Neuron (in vitro differentiated cells): Measurements from ENCODE around the gene ROR1.
"Not testable (repeated sequence)": the region's sequence is repeated elsewhere in the genome, so short reads cannot be mapped to it uniquely, and the experiment has no call there.

Experiments
- H2AFZ ChIP-seq: one replicate; pipeline ENCODE4 v1.6.1; 2013; ENCODE audit warnings: low read depth, mild to moderate bottlenecking, inconsistent platforms, low read length, moderate library complexity
- H3K27me3 ChIP-seq: one replicate; pipeline ENCODE4 v1.6.1; 2013; ENCODE audit warnings: low read length; ENCODE audit not compliant: insufficient read depth
- H3K36me3 ChIP-seq: one replicate; pipeline ENCODE4 v1.6.1; 2013; ENCODE audit warnings: low read length; ENCODE audit not compliant: insufficient read depth
- H3K4me1 ChIP-seq: one replicate; pipeline ENCODE4 v1.6.1; 2013; ENCODE audit warnings: low read length; ENCODE audit not compliant: insufficient read depth
- H3K4me3 ChIP-seq: 2 replicates; pipeline ENCODE4 v1.5.1; 2013; ENCODE audit warnings: mild to moderate bottlenecking, low read length, moderate library complexity
- H3K9me3 ChIP-seq: one replicate; pipeline ENCODE4 v1.6.1; 2013; ENCODE audit warnings: low read length

The ROR1 gene

GRCh38 chr1:63804829-63805484 lies 31.1 kb downstream of the ROR1 start:
- Histone ChIP-seq H3K9me3 (no peaks in the 10 kb centered on the region), H2AFZ (no peak overlapping the region), H3K36me3 (no peaks in the 10 kb centered on the region), H3K4me1 (peaks cover 23% of the 10 kb centered on the region), H3K27me3 (no peaks in the 10 kb centered on the region), H3K4me3 (no peak overlapping the region)

- Histone ChIP-seq H3K36me3 (no peaks in the 10 kb centered on the region), H3K27me3 (no peaks in the 10 kb centered on the region), H3K4me3 (no peak overlapping the region), H3K4me1 (peaks cover 23% of the 10 kb centered on the region), H2AFZ (no peak overlapping the region), H3K9me3 (no peaks in the 10 kb centered on the region)
These were observed 33.2 kb downstream of the ROR1 start for GRCh38 chr1:63807046-63807445.

DNA sequence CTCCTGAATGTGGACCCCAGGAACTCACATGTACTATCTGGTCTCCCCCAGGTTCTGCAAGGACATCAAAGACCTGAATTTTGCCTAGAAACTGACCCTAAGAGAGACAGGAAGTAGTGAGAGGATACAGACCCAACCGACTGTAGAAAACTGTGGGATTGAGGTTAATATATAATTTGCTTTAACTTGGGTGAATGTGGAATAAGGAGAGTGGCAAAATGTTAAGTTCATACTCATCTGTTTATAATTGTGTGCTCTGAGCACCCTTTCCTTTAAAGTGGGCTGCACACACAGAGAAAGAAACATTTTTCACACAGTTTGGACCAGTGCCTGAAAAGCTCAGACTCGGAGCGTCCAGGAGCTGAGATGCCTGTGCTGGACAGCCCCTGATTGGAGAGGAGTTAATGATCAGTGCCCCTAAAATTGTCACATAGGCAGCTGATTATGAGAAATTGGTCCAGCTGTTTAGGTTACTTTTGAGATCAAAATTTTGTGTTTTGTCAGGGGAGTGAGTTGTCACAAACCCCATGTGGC lies 37.2 kb downstream of the ROR1 start:
- peaks cover 4% of the 10 kb centered on the region for H3K9me3 ChIP-seq
- no peak overlapping the region for H2AFZ ChIP-seq
- no peaks in the 10 kb centered on the region for H3K27me3 ChIP-seq
- no peaks in the 10 kb centered on the region for H3K36me3 ChIP-seq
- no peak overlapping the region for H3K4me3 ChIP-seq
- H3K4me1 ChIP-seq = peaks cover 11% of the 10 kb centered on the region

GRCh38 chr1:63812071-63812700 lies 38.4 kb downstream of the ROR1 start:
- Histone ChIP-seq H3K27me3 (no peaks in the 10 kb centered on the region), H3K4me3 (no peak overlapping the region), H2AFZ (no peak overlapping the region), H3K4me1 (peaks cover 4% of the 10 kb centered on the region), H3K36me3 (no peaks in the 10 kb centered on the region), H3K9me3 (peaks cover 6% of the 10 kb centered on the region)

DNA sequence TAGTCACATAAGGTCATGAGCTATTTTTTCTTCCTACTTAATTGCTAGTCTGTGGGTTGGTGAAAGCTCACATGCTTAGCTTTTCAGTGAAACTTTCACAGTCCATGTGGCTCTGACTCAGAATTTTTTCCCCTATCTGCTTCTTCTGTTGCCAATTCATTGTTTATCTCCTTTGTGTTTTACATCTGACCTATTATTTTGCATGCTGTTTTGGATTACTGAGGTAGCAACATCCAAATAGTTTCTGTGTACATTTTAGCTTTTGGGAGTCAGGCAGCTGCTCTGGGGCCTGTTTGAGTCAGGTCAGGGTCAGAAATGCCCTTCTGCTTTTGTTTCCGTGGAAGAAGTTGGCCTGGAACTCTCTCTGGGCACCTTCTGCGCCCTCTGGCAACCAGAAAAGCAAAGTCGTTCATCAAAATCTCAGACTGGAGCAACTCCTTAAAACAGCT lies 40.0 kb downstream of the ROR1 start:
- Histone ChIP-seq H3K4me1 (no peaks in the 10 kb centered on the region), H3K9me3 (peaks cover 6% of the 10 kb centered on the region), H3K4me3 (no peak overlapping the region), H3K27me3 (no peaks in the 10 kb centered on the region), H2AFZ (no peak overlapping the region), H3K36me3 (no peaks in the 10 kb centered on the region)

DNA sequence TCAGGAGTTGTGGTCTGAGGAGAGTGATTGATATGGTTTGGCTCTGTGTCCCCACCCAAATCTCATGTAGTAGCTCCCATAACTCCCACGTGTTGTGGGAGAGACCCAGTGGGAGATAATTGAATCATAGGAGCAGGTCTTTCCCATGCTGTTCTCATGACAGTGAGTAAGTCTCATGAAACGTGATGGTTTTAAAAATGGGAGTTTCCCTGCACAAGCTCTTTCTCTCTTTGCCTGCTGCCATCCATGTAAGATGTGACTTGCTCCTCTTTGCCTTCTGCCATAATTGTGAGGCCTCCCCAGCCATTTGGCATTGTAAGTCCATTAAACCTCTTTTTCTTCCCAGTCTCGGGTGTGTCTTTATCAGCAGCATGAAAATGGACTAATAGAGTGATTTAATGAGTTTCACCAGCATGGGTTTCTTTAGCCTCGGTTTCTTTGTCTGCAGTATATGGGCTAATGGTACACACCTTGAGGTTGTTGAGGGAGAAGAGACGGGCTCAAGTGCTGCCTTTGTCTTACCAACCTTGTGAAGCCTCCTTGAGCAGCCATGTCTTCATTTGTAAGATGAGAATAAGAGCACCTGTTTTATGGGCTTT lies 42.5 kb downstream of the ROR1 start:
- H3K36me3 ChIP-seq, H3K4me3 ChIP-seq, H2AFZ ChIP-seq, H3K9me3 ChIP-seq, H3K4me1 ChIP-seq, H3K27me3 ChIP-seq: not testable (repeated sequence)

DNA sequence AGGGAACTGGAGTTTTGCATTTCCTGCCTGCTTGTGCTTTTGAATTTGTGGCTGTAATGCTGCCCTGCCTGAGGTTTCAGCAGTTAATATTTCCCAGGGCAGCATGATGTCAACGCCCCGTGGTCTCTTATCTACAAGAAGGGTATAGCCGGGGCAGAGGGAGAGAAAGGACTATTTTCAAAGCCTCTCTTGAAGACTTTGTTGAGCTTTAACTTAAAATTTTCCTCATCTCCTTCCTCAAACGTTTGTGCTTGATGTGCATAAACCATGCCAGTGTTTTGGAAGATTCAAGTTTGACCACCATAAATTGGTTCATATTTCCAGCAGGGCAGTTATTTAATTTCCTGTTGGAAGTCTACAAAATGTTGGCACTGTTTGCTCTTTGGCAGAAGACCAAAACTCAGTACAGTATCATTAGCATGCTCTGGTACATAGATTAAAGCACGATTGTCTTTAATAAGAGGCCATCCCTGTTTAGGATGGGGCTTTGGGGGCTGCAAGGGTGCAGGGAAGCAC lies 43.4 kb downstream of the ROR1 start:
- H3K9me3 ChIP-seq = peaks cover 6% of the 10 kb centered on the region
- H3K4me1 ChIP-seq = no peaks in the 10 kb centered on the region
- no peaks in the 10 kb centered on the region for H3K27me3 ChIP-seq
- H2AFZ ChIP-seq = no peak overlapping the region
- H3K36me3 ChIP-seq = no peaks in the 10 kb centered on the region
- no peak overlapping the region for H3K4me3 ChIP-seq

DNA sequence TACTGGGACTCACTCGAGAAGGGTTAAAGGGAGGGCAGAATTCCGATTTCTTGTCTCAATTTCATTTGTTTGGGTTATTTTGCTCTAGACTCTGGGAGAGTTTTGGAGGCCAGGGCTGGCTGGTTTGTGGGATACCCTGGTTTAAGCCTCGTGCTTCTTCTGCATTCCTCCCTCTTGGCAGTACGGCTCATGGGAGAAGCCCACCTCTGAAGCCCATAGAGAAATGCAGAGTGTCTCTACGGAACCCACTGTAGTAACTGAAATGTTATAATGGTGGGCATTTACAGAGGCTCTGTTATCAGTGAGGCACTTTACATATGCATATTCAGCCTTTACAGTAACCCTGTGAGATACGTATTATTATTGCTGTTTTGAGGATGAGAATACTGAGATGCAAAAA lies 43.9 kb downstream of the ROR1 start:
- Histone ChIP-seq H3K27me3 (no peaks in the 10 kb centered on the region), H3K9me3 (peaks cover 6% of the 10 kb centered on the region), H3K36me3 (no peaks in the 10 kb centered on the region), H3K4me3 (no peak overlapping the region), H2AFZ (no peak overlapping the region), H3K4me1 (no peaks in the 10 kb centered on the region)

GRCh38 chr1:63818567-63819325 lies 44.9 kb downstream of the ROR1 start:
- peaks cover 6% of the 10 kb centered on the region for H3K9me3 ChIP-seq
- H2AFZ ChIP-seq = no peak overlapping the region
- H3K27me3 ChIP-seq = no peaks in the 10 kb centered on the region
- no peaks in the 10 kb centered on the region for H3K4me1 ChIP-seq
- no peak overlapping the region for H3K4me3 ChIP-seq
- H3K36me3 ChIP-seq = no peaks in the 10 kb centered on the region

DNA sequence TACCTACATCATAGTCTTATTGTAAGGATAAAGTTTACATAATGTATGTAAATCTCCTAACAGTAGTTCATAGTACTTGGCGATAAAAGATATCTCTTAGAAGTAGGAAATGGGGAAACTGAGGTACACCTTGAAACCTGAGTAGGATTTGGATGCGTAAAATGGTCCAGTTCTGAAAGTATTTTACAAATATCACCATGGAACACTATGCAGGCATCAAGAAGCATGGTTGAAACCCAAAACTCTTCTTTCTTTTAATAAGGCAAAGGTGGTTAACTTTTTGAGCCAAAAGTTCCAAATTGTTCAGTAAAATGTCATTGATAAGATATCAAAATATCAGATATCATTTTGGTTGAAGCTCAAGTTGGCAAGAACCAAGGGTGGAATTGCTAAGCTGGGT lies 46.0 kb downstream of the ROR1 start:
- Histone ChIP-seq H3K9me3 (peaks cover 6% of the 10 kb centered on the region), H3K4me1 (no peaks in the 10 kb centered on the region), H2AFZ (no peak overlapping the region), H3K27me3 (no peaks in the 10 kb centered on the region), H3K36me3 (no peaks in the 10 kb centered on the region), H3K4me3 (no peak overlapping the region)

GRCh38 chr1:63821091-63822005 lies 47.5 kb downstream of the ROR1 start:
- Histone ChIP-seq H3K4me1 (no peaks in the 10 kb centered on the region), H3K4me3 (no peak overlapping the region), H3K36me3 (no peaks in the 10 kb centered on the region), H3K9me3 (peaks cover 2% of the 10 kb centered on the region), H2AFZ (no peak overlapping the region), H3K27me3 (no peaks in the 10 kb centered on the region)

GRCh38 chr1:63822540-63822939 lies 48.7 kb downstream of the ROR1 start:
- H2AFZ ChIP-seq = no peak overlapping the region
- H3K36me3 ChIP-seq = no peaks in the 10 kb centered on the region
- no peaks in the 10 kb centered on the region for H3K4me1 ChIP-seq
- H3K9me3 ChIP-seq = no peaks in the 10 kb centered on the region
- no peaks in the 10 kb centered on the region for H3K27me3 ChIP-seq
- no peak overlapping the region for H3K4me3 ChIP-seq
